HG03354 (cell line): ENCODE data around the gene CNGB1.
A peak's percentile ranks its signal among the peaks of the same experiment; 100 is the strongest.

Experiments
- ATAC-seq: cut with Tn5 transposase; IDR thresholded peaks from one replicate; pipeline ENCODE4 v1.9.1; 2021; ENCODE audit warnings: mild to moderate bottlenecking; ENCODE audit not compliant: unreplicated experiment, poor library complexity, severe bottlenecking

The CNGB1 gene

DNA sequence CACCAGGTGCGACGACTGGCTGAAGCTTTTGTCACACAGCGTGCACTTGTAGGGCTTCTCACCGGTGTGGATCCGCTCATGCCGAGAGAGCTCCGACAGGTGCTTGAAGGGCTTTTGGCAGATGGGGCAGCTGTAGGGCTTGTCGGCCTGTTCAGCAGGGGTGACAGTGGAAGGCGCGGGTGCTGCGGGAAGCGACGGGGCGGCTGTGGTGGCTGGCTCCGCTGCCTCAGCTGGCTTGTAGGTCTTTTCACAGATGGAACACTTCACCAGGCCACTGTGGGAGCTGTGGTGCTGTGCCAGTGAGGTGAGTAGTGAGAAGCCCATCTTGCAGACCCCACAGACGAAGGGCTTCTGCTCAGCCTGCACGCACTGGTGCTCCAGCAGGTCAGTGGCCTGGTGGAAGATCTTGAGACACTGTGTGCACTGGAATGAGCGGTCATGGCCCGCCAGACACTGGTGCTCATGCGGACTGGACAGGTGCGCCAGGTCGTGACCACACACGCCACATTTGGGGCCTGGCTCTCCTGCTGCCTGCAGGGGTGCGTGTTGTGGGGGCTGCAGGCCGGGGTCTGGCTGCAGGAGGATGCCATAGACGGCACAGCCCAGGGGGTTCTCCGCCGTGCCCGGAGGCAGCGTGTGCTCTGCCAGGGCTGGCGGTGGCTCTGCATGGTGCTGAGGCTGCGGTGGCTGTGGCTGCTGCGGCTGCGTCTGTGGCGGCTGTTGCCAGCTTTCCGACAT, 26.8 kb upstream of the CNGB1 start:
- ATAC-seq, result no peak

DNA sequence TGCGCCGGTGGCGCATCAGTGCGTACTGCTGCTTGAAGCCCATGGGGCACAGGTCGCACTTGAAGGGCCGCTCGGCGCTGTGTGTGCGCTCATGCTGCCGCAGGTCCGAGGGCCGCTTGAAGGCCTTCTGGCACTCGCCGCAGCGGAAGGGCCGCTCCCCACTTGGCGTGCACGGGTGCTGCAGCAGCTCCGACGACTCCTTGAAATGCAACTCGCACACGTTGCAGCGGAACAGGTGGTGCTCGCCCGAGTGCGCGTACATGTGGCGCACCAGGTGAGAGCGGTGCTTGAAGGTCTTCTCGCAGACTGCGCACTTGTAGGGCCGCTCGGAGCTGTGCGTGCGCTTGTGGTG, 26.2 kb upstream of the CNGB1 start:
- ATAC-seq, result no peak

DNA sequence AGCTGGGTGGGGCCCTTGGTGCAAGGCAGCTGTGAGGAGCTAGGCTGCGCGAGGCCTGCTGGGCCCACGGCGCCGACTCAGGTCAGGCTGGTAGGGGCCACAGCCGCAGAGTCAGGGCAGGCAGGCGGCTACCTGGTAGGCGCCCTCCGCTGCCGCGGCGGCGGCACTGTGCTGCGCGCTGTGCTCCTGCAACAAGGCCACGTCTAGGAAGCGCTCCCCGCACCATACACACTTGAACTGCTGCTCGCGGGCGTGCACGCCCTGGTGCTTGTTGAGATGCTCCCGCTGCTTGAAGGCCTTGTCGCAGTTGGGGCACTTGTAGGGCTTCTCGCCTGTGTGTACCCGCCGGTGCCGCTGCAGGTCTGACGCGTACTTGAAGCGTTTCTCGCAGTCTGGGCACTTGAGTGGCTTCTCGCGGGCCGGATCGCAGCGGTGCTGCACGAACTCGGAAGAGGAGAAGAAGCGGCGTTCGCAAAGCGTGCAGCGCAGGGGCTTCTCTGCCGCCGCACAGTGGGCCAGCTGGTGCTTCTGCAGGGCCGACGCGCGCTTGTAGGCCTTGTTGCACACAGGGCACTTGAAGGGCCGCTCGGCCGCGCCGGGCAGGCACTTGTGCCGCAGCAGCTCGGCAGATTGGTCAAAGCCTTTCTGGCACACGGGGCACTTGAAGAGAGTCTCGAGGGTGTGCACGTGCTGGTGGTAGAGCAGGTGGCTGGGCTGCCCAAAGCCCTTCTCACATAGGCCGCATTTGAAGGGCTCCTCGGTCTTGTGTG, 25.7 kb upstream of the CNGB1 start:
- ATAC-seq, result no peak

DNA sequence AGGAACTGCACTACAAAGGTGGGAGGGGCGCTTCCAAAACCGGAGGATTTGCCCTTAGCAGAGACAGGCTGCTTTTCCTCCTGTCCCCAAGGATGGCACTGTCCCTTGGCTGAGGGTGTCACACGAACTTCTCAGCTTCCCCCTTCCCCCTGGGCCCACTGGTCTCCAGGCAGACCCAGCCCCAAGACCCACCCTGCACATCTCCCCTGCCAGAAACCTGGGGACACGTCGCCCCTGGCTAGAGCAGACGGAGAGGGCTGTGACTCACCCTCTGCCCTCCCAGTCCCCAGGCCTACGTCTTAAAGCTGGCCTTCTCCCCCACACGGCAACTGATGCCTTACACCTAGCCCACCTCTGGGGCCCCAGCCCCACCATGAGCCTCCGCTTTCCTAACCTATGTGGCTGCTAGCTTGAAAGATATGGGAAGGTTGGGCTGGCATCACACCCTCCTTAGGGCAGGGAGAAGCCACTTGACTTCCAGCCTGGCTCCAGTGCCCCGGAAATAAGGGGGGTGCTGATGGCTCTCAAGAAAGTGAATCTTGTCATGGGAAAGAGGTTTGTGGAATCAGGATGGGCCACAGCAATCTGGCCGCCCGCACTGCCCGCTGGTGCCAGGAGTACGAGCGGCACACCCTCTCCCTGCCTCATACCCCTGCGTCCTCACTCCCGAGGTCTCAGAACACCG, 24.9 kb upstream of the CNGB1 start:
- ATAC-seq, result no peak

DNA sequence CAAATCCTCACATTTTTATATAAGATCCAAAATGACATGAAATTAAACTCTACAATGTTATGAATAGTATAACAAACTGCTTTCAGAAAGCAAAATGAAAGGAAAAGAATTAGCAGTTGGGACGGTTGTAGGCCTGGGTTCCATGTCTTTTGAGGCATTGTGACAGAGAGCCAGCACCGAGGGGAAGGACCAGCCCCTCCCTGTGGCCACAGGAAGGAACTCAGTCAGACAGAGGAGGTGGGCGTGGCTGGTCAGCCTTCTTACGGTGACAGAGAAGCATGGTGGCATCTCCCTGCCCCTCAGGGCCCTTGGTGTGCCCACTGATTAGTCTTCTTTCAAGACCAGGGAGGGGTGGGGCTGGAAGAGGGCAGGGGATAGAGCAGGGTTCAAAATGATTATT, 23.9 kb upstream of the CNGB1 start:
- peak; percentile 71 for ATAC-seq

DNA sequence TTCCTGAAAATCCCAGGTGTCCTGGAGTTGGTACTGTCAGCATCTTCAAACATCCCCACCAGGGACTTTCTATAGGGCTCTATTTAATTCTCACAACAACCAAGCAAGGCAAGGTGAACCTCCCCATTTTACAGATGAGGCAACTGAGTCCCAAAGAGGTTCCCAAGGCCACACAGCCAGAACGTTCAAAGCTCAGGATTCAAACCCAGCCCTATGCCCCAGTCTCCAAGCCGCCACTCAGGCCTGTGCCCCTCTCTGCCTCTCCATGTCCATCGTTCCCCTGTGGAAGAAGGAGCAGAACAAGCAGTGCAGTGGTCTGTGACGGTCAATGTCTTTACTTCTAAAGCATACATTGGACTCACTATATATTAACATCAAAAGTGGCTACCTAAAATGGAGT, 23.4 kb upstream of the CNGB1 start:
- no peak for ATAC-seq

DNA sequence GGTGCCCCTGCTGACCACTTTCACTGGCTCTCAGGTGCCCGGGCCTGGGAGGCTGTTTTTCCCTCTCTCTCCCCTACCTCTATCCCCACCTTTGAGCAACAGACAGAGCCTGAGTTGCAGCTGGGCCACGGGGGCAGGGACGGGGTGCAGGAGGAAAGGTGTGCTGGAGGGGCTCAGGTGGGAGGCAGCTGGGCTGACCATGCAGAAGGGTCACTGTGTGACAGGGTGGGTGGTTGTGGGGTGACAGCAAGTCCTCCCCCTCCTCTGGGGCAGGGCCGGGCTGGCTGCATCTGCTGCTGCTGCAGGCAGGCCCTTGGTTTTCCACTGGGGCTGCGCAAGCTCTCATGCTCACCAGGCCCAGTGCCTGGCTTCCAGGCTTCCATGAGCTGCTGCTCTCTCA, 23.0 kb upstream of the CNGB1 start:
- no peak for ATAC-seq

DNA sequence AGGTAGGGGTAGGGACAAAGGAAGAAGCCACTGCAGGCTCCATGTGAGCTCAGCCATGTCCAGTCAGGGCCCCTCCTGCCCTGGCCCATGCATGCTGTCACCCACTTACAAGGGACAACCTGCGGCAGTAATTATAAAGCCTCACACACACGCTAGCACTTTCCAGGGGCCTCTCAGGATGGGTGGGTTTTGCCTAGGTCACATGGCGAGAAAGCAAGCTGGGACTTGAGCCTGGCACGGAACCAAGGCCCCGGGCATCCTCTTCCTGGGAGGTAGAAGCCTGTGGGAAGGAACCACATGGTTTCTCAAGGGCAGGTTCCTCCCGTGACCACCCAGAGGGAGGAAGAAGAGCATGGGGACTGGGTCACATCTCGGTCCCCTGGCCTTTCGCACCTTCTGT, 22.5 kb upstream of the CNGB1 start:
- ATAC-seq, result no peak

DNA sequence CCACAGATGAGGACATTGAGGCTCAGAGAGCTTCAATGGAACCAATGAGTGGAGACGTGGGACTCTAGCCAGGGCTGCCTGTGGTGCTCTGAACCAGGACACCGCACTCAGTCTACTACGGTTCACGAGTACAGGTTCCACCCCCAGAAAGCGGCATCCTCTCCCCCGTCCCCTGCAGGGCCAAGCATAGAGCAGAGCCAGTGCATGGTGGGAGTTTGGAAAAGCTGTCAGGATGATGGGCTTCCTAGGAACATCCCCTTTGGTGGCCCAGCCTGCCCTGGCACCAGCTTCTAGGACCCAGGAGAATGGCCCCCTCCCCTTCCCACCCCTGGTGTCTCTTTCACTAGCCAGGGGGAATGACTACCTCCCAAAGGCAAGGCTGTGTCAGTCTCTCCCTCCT, 21.2 kb upstream of the CNGB1 start:
- no peak for ATAC-seq

DNA sequence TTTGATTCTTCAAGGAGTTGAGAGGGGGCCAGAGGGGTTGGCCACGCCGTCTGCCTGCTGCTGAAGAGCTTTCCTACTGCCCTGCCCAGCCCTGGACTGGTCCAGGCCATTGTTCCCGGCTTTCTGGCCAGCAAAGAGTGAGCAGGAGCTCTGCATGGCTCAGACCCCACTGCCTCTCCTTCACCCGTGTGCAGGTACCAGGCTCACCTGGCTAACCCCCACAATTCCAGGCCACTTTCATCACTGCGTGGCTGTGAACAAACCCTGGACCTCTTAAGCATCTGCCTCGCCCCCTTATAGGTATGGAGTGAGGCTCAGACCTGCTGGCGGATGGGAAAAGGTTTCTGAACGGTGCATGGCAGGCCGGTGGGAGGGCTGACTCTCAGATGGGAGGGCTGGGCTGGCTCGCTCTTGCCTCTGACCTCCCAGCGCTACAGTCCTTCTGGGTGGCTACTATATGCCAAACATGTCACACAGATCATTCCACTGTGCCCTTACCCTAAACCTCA, 20.7 kb upstream of the CNGB1 start:
- no peak for ATAC-seq

DNA sequence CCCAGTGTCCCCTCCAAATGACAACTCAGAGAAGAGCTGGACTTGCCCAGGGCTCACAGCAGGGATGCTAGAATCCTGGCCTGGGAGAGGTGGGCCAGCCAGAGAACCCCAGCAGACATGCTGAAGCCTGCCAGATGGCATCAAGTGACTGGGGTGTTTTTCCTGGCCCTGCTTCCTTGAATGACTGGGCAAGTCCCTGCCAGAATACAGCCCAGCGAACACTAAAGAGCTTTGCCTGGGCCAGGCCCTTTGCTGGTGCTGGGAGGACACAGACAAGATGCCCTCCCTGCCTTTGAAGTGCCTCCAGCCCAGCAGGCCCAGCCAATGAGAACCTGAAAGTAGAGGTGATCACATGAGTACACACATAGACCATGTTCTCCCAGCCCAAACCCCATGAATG, 18.0 kb upstream of the CNGB1 start:
- ATAC-seq, result no peak

DNA sequence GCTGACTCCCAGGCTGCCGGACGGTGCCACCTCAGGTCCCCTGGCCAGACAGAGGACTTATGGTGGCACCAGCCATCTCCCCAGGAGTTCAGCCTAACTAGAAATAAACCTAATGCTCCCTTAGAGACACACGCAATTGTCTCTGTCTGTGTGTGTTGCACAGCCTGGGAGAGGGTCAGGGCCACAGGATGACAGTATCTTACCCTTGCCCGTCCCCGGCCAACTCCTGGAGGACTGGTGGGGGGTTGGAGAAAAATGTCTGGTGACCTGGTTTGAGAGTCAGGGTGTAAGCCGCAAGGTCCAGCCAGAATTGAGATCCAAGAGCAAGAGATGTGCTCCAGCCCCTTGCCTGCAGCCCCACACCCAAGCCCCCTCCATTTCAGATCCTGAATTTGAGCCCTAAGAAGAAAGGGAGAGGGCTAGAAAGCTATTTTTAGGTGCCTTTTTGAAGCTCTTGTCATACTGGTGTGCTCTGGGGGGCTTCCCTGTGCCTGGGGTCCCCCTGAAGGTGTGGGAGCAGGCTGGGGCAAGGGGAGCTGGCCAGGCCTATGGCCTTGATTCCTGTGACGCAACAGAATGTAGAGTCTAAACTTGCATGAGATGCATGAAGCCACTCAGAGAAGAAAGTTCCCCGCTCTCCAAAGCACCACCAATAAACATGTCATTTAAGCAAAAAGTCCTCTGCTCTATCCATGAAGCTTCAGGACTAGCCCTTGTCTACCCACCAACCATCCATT, 16.7 kb upstream of the CNGB1 start:
- no peak for ATAC-seq

DNA sequence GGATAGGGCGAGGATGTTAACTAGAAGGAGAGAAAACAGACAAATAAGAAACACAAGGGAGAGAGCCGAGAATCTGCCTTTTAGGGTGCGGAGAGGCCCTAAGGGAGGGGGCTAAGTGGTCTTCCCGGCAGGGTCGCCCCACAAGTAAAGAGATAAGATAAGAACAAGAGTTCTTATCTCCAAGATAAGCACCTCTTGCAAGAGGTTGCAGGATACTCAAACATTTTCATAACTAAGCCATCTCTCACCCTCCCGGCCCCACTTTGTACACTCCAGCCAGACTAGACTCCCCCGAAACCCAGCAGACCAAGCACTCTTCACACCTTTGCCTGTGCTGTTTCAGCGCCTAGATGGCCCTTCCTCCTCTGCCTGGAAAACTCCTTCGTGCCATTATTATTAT, 15.3 kb upstream of the CNGB1 start:
- ATAC-seq, result no peak

DNA sequence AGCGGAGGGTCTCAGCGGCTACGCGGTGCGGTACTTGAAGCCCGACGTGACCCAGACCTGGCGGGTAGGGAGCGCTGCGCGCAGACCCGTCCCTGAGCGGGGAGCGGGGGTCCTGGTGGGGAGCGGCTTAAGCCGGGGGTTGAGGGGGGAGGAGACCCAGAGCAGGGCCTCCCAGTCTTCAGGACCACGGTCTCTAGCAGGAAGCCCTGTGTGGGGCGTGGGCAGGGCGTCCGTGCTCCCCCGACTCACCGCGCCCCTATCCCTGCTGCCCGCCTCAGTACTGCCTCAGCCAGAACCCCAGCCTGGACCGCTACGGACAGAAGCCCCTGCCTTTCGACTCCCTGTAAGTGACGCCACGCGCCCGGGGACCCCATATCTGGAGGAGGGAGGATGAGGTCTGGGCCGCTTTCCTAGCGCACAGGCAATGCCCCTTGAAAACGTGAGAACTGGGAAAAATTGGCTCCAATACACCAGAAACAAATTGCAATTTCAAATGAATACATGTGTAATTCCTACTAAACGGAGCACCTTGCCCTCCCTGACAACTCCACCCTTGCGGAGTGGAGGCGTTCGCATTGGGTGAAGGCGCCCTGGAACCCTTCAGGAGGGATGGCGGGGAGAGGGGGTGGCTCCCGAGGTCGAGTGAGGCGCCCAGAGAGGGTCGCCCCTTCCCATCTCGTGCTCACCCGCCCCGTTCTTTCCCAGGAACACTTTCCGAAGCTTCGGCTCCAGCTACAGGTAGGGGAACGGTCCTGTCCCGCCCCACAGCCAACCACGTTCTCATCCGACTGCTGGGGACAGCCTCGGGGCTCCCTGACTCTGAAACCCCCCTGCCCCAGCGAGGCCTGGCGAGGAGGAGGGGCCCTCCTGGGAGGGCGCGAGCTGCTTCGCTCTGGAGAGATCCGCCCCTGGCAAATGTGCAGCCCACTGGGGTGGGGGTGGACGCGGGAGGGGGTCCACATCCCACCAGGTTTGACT, 14.6 kb upstream of the CNGB1 start:
- ATAC-seq, result peak; percentile 25

DNA sequence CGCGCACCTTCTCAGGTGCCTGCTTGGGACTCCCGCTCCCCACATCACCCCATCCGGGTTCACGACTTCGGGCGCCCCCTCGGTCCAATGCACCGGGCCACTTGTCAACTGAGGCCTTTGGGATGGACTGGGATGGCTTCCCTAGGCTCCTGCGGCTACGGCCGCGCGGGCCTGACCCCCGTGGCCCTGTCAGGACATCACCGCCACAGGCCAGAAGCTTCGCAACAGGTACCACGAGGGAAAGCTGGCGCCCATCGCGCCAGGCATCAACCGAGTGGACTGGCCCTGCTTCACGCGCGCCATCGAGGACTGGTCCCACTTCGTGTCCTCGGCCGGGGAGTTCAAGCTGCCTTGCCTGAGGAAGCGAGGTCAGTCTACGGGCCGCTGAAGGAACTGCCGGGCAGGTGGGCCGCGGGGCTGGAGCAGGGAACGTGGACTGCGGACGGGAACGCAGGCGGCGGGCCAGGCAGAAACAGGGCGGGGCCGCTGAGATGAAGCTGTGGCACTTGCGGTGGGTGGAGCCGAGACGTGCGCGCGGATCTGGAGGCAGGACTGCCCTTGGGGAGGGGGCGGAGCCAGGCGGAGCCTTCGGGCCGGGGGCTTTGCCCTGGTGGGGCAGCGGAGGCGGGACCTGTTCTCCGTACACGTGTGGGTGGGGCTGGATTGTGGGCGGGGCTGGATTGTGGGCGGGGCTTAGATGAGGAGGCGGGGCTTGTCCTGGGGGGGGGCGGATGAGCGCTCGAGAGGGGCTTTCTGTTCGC, 13.7 kb upstream of the CNGB1 start:
- ATAC-seq, result peak; percentile 84

DNA sequence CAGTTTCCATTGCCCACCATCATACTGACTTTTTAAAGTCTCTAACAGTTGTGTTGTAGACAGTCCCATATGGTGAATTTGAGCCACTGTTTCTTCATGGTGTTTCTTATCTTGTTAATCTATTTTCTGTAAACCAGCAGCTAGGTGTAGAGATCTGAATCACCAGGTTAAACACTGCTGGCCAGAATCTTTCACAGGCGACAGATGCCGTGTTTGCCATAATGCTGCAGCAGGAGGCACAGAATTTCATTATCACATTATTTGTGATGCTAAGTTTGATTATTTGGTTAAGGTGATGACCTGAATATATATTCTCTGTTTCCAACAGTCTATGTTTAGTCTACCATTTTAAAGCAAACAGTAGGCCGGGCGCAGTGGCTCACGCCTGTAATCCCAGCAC, 11.5 kb upstream of the CNGB1 start:
- ATAC-seq, result no peak

DNA sequence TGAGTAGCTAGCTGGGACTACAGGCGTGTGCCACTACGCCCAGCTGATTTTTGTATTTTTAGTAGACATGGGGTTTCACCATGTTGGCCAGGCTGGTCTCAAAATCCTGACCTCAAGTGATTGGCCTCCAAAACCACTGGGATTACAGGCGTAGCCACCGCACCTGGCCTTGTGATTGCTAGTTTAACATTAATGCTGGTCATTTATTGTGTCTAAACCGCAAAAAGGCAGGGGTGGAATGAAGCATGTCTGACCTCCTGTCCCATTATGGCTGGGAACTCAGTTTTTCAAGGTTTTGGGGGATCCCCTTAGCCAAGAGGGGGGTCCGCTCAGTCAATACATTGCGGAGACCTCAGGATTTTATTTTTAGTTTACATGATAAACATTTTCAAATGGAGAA, 10.7 kb upstream of the CNGB1 start:
- ATAC-seq, result no peak

DNA sequence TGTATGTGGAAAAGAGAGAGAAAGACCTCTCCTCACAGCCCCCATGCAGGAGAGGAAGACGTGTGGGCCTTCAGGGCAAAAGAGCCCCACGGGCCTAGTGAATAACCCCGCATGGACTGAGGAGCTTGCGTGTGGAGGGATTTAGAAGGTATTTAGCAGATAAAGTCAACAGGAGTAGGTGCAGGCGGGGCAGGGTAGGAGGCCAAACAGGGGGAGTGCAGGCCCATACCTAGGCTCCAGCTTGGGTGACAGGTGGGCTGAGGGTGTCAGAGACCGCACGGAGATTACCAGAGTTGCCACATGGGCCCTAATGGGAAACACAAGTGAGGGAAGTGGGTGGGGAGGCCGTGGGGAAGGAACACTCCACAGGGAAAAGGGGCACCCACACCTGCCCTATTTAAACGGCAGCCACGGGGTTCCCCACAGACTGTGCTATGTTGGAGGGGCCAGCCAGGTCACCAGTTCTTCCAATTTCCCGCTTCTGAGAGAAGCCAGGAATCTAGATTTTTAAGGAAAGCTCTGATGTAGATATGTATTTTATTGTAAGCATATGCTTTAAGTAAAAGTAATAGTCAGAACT, 8.2 kb upstream of the CNGB1 start:
- ATAC-seq, result no peak
